Activated CD8-positive, alpha-beta memory T cell treated with anti-CD3 and anti-CD28 coated beads for 48 hours (primary cell): ENCODE results near the gene PHLDB2.

ENCODE experiments used
- DNase-seq, 3 experiments: peaks; one replicate each; pipeline ENCODE4 v3.0.0-alpha.2; 2020; ENCODE audit warnings: low read depth in 2 of 3, low spot score in 2 of 3

Gene PHLDB2

DNA sequence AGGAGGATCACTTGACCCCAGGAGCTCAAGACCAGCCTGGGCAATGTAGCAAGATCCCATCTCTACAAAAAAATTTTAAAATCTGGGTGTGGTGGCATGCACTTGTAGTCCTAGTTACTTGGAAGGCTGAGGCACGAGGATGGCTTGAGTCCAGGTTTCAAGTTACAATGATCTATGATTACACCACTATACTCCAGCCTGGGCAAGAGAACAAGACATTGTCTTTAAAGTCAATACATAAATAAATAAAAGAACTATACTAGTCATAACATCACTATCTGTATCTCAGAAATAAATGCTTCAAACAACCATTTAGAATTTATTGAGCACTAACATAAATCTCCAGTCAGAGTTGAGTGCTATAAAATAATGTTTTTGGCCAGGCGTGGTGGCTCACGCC, 8.5 kb upstream of the PHLDB2 start:
- DNase-seq = no peak

DNA sequence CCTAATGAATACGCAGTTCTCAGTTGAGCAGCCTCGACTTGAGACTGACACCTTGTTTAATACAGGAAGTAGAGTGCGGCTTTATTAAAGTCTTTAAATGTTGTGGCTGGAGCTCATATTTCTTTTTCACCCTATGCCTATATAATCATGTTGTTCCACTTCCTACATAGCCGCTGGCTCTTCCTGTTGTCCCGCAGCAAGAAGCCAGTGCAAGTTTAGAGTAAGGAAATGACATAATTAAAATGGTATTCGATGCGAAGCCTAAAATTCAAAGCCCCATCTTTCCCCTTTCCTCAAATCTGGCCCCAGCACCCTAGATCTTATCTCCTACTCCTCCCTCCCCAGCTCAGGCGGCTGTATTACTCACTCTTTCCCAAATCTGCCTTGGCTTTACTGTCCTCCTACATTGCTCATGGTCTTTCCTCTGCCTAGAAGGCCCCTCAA, 7.5 kb upstream of the PHLDB2 start:
- DNase-seq = no peak

DNA sequence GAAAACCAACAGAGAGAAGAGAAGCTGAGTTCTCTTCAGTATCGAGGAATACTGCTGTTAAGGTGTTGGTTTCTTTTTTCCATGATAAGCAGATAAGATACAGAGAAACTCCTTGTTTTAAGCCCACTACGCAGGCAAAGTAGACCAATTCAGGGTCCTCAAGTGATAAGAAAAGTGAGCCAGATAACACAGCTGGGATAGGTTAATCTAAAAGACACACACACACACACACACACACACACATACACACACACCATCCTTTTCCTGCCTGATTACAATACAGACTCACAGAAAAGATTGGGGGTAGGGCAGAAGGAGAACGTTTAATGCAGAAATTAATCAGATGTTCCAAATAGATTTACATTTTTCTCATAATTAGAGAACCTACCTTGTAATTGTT, 6.5 kb upstream of the PHLDB2 start:
- DNase-seq = no peak

DNA sequence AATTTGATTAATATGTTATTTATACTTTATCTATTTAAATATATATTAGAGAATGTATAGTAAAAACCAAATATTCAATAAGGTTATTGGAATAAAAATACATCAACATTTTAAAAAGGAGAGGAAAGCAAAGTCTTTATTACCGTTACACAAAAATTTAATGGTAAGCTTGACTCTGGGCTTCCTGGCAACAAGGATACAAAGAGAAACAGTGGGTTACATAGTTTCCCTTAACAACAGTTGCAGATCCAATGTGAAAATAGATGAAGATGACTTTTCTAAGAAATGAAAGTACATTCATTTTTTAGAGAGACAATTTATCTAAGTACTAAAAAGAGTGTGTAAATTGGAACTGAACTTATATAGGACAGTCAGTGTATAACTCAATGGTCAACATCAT, 6.0 kb upstream of the PHLDB2 start:
- DNase-seq = no peak

DNA sequence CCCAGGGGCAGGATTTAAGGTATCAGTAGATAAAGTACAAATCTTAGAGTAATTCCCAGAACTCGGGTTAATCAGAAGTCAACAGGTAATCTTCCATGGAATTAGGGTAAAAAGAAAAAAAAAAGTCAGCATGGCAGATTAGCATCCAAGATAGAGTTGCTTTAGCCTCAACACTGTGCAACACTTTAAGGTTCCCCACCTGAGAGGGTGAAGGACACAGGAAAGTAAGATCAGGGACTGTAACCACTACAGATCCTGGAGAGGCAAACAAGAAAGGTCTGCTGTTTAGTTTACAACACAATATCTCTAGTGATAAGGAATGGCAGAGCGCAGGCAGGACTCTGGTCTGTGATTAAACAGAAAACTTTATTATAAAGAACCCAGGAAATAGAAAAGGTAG, 4.1 kb upstream of the PHLDB2 start:
- no peak for DNase-seq

DNA sequence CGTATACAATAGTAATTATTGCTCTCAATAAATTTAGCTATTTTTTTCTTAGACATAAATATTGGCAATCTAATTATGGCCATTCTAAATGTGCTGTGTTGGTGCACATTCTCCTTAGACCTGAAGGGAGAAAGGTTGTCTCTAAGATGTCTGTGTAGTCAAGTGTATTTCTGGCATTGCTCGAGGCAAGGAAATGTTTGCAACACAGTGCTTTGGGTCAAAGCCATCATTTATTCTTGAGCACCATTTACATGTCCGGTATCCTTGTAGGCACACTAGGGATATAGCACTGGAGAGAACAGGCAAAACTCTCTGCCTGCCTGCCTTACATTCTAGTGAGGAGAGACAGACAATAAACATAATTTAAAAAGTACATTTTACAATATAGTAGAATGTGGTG, 2.6 kb upstream of the PHLDB2 start:
- no peak for DNase-seq

DNA sequence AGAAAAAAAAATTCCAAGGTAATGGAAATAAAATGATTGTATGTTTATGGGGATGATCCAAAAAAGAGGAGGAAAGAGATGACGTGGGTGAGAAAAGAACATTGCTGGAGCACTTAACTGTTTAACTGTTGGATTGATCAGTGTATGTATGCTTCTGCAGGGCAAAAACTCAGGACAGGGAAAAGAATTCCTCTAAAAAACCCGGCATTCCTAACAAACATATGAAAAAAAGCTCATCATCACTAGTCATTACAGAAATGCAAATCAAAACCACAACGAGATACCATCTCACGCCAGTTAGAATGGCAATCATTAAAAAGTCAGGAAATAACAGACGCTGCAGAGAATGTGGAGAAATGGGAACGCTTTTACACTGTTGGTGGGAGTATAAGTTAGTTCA, 1.6 kb upstream of the PHLDB2 start:
- no peak for DNase-seq

DNA sequence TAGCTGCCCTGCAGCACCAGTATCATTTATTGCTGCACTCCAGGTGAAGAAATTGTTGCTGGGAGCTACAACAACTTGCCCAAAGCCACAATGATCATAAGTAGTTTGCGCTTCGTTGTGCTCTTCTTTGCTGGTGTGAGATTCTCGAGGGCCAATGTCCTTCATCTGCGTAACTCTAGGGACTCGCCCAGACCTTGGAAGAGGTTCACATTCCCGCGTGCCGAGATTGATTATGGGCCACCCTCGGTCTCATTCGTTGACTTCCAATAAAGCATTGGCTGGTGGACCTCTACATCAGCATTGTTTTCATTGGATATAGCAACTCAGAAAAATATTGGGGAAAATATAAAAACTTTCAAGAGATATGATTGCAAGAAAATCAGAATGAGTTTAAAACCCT, 423 bp upstream of the PHLDB2 start:
- no peak for DNase-seq

DNA sequence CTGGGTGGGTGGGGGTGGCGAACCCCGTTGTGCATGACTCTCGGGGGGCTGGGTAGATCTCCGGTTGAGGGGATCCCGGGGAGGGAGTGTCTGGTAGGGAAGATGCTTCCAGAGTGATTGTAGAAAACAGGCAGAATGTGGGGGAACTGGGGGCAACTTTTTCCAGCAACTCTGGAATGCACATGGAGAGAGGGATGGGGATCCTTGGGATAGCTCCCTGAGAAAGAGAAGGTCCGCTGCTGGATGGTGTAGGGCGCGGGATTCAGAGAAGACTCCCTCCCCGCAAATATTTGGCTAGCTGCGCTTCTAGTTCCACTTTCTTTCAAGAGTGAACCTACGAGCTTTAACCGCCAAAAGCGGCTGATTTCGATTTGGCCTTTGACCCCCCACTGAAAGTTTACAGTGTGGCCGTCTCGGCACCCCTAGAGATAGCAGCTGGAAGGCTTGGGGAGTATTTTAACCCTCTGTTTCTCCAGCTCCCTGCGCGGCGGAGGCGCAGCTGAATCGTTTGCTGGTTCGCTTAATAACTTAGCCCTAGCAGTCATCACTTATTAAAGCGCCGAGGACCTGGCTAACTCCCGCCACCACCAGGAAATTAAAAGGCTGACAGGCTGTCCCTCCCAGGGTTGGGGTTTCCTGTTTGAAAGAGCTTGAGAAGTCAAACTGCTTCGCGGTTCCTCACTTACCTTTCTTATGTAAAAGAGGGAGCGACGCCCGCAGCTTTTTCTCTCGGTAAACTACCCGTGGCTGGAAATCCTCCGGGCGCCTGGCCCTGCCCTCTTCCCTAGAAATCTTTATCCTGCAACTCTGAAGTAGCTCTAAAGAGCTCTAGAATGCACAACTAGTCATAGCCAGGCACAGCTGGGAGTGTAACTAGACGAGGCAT, 1.2 kb downstream of the PHLDB2 start:
- DNase-seq = peak; percentile 18 to 26 (median 19)

DNA sequence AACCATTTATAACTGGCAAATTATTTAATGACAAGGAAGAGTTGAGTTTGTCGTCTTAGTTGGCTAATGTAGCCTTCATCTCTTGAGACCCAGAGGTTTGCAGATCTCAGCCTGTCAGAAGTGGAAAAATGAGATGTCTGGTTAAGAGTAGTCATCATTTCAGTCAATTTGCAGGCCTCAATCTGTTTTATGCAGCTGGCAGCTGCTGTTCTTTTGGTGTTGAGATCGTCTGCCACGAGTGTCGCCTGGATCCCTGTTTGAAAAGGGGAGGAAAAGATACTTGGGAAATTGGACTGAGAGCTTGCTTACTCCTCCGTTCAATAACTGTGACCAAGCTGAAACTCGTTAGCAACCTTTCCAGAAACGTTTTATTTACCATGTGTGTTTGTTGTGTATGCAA, 2.3 kb downstream of the PHLDB2 start:
- no peak for DNase-seq

DNA sequence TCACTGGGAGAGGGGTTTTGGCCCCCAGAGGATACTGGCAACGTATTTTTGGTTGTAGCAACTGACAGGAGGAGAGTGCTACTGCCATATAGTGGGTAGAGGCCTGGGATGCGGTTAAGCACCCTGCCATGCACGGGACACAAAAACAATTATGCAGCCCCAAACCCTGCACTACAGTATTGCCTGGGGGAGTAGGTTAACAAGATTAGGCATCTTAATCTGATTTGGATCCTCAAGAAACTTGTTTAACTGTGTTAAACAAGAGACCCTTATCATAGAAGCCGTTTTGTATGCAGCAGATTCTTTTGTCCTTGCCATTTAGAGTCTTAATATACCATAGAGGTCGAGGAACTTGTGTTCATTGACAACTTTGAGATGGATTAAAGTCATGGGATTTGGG, 3.4 kb downstream of the PHLDB2 start:
- no peak for DNase-seq

DNA sequence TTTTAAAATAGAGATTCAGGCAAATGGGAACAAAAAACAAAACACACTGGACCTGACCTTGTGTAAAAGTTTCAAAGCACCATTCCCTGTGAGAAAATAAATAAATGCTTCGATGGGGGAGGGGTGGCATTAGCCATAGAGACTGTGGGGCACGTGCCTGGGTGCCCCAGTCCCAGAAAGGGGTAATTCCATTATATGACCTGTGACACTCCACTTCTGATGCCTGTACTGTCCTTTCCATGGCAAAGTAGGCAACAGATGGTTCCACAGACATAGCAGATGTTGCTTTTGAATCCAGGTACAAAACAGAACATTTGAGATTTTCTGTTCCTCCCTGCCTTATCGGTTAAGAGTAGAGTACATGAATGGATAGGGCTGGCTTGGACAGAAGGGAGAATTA, 3.9 kb downstream of the PHLDB2 start:
- DNase-seq = no peak

DNA sequence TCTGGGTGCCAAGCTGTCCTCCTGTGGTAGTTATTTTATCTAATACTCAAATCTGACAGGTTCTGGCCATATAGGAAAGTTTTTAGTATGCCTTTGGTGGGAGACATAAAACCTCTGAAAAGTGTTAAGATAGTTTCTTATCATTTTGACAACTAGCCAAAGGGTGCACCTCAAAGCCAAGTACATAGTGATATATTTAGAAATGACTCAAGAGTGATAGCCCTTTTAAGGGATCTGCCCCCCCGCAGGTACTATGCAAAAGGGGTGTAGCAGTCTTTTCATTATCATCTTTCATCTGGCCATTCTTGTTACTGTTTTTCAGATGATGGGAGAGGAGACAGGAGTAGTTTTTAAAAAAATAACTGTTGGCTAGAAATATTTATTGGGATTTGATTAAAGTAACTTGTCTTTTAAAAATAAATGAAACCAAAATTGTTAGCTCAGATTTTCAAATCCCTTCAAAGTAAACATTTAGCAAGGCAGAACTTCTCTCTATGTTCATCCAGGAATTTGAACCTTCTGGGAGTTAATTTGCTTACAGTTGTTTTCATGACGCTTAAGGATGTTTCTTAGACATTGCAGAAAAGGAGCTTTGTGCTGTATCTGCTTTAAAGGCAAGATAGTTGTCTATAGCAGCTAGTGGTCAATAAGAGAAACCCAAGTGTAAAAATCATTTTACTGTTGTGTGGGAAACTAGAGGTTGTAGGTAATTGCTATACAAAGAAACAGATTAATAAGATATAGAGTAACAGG, 5.1 kb downstream of the PHLDB2 start:
- no peak for DNase-seq

DNA sequence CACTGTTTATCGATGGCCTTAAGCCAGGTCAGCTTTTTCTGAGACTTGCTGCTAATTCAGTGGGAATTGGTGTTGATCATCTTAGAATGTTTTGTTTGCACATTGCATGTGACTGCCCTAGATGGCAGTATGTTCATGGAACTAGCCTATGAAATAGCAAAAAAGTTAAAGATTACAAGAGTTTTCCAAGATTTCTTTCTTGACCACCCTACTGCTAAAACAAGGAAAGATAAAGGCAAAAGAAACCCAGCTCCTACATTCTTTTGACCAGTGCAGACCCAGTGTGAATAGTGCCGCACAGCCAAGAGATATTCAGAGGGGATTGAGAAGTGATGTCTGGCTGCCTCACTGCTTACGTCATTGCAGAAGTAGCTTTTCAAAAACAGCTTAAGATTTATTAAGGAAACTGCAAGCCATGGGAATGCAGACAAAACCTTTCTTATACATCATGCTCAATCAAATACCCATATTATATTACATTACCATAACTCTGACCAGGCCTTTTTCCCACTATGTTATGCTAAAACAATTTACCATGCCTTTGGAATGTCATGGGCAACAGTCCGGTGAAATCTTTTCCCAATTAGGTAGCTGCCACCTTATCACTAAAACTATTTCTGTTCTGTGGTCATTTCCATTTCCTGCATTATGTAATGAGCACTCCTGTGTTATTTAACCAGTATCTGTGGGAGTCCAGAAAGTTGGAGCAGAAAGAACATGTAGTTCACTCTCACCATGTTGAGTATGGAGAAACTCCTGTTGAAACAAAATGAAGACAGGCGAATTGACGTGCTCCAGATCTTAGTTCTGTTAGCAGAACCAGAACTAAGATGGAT, 6.0 kb downstream of the PHLDB2 start:
- no peak for DNase-seq

DNA sequence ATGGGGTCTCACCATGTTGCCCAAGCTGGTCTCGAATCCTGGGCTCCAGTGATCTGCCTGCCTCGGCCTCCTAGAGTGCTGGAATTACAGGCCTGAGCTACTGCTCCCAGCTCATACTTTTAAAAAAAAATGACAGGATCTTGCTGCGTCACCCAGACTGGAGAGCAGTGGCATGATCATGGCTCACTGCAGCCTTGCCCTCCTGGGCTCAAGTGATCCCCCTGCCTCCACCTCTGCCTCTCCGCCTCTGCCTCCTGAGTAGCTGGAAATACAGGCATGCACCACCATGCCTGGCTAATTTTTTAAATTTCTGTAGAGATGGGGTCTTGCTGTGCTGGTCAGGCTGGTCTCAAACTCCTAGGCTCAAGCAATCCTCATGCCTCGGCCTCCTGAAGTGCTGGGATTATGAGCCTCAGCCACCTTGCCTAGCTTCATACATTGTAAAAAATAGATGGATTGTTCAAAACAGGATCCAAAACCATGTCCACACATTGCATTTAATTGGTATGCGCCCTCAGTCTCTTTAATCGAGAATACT, 8.9 kb downstream of the PHLDB2 start:
- DNase-seq = no peak

DNA sequence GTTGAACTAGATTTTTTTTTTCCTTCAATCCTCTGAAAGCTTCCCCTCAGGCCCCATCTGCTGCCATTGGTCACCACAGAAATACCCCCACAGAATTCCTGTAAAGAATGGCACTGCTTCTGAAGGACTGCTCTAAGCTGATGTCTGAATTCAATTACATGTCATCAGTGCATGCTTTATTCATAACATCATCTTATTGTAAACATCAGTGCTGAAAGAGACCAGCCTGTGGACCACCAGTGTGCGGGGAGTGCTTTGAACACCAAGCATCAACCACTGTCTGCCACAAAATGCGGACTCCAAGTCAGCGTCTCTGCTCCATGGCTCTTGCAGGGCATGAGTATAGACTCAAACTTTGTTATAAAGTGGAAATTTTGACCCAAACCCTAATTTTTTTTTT, 11.6 kb downstream of the PHLDB2 start:
- DNase-seq = no peak

DNA sequence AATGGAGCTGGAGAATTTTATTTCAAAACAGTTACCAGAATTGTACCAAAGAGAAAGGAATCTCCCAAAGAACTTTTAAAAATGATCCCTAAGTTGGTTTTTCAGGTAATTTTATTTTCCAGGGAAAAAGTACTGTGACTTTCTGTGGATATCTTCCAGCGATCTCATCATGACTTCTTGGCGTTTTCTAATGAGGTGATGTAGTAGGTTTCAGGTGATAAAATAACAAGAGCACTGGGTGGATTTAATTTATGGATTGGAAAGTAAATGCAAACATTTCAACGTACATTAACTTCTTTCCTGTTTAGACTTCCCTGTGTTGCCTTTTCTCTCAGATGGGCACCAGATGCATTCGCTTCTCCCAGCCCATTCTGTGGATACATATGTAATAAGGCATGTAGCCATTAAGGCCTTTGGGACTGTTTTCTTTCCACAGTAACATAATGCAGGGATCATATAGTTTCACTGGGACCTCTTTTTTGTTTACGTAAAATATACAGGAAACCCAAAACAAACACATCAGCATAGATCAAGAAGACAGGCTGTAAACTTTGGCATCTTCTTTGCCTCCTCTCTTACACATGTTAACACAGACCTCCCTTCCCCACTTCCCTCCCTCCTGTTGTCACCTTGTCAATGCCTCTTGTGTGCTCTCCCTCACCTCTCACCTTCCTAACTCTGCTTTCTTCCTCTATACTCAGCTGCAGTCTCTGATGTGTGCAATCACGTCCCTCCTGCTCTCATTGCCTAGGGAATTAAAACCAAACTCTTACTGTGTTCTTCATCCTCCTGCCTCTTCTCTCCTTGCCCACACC, 13.0 kb downstream of the PHLDB2 start:
- DNase-seq = no peak

DNA sequence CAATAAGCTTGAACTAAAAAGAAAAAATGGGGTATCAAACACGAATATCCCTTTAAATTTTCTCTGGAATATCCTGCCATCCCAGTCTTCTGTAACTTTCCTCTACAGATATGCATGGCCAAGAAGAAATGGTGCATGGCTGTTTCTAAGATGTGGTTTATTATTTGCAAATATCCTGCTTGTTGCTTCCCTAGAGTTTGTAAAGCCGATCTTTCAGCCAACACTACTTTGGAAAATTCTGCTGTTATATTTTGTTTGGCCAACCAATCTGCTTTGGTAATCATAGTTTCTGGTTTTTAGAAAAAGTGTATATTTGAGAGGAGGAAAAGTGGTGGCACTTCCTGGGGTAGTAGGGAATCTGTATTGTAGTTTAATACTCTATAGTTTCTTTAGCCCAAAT, 13.9 kb downstream of the PHLDB2 start:
- no peak for DNase-seq

DNA sequence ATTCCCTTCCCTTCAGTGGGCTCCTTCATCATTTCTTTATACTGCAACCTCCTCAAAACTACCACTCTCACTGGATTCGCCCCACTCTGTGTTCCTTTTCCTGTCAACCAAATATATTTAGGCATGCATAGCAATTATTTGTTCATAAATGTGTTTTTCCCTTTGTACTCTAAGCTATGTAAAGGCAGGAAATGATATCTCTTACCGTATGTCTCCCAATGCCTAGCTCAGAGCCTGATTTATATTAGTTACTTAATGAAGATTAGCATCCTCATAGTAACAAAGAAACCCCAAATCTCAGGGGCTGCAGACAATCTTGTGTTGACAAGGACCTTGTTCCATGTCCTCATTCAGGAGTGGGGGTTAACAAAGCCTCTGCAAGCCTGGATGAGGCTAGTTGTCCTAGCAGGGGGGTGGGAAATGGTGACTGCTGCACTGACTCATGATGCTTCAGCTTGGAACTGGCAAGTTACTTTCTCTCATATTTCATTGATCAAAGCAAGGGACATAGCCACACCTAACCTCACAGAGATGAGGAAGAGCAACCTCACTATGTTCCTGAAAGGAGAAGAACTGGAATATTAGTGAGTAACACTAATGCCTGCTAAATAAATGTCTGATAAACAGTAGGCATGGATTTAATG, 15.2 kb downstream of the PHLDB2 start:
- no peak for DNase-seq

DNA sequence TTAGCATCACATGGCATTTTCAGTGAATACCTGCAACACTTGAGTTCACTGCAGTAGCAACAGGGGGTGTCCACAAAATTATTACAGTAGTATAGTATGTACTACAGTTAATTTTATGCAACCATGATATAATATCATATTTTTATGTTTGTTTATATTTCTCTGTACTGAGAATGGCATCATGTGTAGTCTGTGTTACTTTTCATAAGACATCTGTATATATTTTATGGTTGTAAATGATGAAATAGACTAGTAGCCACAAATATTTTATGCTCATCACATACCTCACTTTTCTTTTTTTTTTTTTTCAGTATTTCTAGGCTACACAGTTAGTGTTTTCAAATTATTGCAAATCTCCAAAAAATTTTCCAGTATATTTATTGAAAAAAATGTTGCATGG, 22.4 kb downstream of the PHLDB2 start:
- DNase-seq = no peak
